Stimulated activated CD8-positive, alpha-beta memory T cell treated with anti-CD3 and anti-CD28 coated beads, Interleukin-12 subunit alpha, Interleukin-12 subunit beta, amount 100 ng/mL, for 4 hours (primary cell): Measurements from ENCODE around the gene TPT1.
"Not testable (repeated sequence)": the region's sequence is repeated elsewhere in the genome, so short reads cannot be mapped to it uniquely, and the experiment has no call there.

Source experiments
- DNase-seq: peaks from one replicate; pipeline ENCODE4 v3.0.0-alpha.2; 2020; ENCODE audit warnings: low read depth

Gene TPT1

DNA sequence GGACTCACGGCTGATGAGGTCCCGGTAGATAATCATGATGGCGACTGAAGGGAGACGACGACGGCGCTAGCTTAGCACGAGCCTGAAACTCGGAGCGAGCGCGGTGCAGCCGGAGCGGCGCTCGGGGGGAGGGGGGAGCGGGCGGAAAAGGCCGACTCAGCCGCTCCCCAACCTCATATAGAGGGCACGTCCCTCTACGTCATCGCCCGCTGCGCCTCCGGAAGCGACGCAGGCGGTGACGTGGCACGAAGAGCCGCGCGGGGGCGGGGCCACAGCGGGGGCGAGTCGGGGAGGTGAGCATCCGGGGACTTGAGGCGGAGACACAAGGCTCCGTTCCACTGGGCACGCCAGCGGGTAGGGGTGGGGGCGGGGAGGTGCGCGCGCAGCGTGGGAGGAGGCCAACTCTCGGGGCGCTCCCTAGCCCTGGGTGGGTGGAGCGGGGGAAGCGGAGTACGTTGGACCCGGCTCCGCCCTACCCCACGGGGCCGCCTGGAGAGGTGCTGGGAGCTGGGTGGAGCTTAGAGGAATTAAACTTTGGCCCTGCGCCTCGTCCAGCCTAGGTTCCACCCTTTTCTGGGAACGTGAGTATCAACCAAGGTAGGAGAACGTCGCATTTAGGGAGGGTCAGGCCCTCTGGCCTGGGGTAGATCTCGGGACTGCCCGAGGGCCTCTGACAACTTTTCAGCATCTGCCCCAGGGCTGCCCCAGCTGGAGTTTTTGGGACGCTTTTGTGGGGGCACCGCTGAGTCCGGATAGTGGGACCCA is at the start of gene TPT1:
TSS of gene TPT1 (minus strand) at position 150 of the 765 bp plus-strand sequence. CDS start at position 36, 114 bp downstream.
- DNase-seq: peak; percentile 100

DNA sequence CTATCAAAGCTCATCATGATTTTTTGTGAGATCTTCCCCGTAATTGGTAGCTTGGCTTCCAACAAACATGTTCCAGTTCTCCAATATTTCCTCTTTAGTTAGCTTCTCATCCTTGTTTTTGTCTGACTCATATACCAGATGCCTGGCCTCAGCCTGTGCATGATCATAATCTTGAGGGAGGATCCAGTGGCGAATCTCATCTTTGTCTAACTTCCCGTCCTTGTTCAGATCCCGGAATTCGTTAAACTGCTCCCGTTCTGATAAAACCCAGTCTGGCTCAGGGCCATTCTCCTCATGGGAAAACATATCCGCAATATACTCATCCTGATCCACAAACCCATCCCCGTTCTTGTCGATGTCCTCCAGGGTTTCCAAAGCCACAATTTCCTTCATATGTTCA is 49.4 kb upstream of the TPT1 start:
- DNase-seq: not testable (repeated sequence)

DNA sequence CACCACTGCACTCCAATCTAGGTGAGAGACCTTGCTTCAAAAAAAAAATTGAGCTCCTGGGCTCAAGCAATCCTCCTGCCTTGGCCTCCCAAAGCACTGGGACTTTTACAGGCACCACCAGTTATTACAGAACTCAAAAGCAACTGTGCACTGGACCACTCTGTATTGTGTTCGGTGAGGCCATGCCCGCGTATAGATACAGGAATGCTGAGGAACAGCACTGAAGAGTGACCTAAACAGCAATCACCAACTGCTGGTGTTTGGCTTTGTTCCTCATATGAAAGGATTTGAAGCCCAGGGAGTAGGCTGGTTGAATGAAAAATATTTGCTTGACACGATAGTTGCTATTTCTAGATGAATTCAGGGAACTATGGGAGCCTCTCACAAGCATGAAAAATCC is 47.7 kb upstream of the TPT1 start:
- DNase-seq: no peak

DNA sequence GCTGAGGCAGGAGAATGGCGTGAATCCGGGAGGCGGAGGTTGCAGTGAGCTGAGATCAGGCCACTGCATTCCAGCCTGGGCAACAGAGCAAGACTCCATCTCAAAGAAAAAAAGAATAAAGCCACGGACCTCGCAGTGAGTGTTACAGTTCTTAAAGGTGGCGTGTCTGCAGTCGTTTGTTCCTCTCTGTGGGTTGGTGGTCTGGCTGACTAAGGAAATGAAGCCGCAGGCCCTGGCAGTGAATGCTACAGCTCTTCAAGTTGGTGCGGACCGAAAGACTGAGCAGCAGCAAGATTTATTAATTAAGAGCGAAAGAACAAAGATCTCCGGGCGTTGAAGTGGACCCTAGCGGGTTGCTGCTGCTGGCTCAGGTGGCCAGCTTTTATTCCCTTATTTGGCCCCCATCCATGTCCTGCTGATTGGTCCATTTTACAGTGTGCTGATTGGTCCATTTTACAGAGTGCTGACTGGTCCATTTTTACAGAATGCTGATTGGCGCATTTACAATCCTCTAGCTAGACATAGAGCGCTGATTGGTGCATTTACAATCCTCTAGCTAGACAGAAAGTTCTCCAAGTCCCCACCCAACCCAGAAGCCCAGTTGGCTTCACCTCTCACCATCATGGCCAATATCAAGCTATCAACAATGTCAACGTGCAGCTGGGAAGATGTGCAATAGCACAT is 46.1 kb upstream of the TPT1 start:
- not testable (repeated sequence) for DNase-seq

DNA sequence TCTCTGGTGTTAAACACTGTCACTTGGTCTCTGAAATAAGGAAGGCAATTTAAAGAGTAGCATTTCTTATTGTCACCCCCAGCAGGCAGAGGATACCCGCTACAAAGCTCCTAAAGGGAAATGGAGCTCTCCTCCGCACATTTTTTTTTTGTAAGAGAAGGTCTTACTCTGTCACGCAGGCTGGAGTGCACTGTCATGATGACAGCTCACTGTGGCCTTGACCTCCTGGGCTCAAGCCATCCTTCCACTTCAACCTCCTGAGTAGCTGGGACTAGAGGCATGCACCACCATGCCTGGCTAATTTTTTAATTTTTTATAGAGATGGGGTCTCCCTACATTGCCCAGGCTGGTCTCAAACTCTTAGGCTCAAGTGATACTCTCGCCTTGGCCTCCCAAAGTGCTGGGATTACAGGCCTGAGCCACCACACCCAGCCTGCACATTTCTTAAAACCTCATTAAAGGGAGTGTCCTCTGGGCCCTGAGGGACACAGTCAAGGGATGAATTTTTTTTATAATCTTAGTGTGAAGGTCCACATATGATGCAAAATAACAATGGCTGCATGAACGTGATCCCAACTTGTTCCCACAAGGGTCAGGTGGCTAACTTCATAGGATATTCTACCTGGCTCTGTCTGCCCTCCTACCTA is 45.0 kb upstream of the TPT1 start:
- DNase-seq: no peak

DNA sequence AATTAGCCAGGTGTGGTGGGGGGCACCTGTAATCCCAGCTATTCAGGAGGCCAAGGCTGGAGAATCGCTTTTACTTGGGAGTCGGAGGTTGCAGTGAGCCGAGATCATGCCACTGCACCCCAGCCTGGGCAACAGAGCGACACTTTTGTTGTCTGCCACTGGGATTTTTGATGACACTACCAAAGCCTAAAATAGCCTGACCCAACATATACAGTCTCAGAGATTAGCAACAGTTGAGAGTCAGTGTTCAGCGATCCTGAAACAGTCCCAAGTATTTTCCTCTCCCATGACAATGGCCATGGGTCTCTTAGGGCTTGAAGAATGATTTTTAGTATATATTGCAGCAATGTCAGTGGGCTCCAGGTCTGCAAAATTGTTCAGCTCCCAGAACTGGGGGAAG is 44.3 kb upstream of the TPT1 start:
- no peak for DNase-seq

DNA sequence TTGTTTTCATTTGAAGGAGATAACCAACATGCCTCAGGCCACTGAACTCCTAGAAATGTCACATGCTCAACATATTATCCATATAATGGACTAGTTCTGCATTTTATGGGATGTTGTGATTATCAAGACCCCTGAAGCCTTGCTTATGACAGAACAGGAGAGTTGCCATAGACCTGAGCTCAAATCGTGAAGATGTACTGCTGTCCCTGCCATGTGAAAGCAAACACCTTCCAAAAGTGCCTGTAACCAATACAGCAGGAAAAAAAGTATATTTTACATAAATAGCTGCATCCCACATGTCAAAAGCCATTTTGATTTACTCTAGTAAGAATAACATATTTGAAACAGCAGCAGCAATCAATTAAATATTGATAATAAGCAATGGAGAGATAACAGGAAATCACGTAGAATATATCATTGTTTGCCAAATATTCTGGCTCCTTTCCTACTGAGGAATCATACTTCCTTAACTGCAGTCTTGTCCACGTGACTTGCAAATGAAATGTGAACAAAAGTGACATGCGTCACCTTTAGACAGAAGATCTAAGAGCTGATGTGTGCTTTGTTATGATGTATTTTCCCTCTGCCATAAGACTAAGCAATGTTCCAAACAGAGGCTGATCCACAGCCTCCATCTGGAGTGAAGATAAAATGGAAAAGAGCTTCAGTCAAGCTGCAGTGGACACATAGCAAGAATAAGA is 43.6 kb upstream of the TPT1 start:
- DNase-seq: no peak

DNA sequence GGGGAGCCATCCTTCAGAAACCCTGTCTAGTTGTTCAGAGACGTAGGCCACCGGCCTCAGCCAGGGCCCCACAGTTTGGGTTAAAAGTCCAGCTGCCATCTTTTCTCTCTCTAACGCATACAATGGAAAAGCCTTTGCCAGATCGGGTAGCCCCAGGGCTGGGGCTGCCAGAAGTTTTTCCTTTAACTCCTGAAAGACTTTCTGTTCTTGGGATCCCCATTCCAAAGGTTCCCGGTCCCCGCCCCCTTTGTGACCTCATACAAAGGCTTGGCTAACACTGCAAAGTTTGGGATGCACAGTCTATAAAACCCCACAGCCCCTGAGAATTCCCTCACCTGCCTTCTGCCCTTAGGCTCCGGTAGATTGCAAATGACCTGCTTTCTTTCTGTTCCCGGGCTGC is 41.8 kb upstream of the TPT1 start:
- not testable (repeated sequence) for DNase-seq

DNA sequence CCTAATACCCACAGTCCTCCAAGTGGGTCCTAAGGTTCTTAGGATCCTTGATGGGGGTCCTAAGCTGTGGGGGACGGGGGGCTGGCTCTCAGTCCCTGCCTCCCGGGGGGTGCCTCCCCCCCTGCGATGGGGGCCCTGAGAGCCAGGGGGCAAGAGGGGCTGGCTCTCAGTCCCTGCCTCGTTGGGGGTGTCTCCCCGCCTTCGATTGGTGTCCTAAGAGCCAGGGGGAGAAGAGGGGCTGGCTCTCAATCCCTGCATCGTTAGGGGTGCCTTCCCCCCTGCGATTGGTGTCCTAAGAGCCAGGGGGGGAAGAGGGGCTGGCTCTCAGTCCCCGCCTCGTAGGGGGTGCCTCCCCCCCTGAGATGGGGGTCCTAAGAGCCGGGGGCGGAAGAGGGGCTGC is 40.2 kb upstream of the TPT1 start:
- DNase-seq: no peak

DNA sequence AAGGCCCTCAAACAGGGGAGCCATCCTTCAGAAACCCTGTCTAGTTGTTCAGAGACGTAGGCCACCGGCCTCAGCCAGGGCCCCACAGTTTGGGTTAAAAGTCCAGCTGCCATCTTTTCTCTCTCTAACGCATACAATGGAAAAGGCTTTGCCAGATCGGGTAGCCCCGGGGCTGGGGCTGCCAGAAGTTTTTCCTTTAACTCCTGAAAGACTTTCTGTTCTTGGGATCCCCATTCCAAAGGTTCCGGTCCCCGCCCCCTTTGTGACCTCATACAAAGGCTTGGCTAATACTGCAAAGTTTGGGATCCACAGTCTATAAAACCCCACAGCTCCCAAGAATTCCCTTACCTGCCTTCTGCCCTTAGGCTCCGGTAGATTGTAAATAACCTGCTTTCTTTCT is 39.7 kb upstream of the TPT1 start:
- not testable (repeated sequence) for DNase-seq

DNA sequence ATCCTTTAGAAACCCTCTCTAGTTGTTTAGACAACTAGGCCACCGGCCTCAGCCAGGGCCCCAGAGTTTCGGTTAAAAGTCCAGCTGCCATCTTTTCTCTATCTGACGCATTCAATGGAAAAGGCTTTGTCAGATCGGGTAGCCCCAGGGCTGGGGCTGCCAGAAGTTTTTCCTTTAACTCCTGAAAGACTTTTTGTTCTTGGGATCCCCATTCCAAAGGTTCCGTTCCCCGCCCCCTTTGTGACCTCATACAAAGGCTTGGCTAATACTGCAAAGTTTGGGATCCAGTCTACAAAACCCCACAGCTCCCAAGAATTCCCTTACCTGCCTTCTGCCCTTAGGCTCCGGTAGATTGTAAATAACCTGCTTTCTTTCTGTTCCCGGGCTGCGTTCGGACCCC is 38.5 kb upstream of the TPT1 start:
- DNase-seq: not testable (repeated sequence)

DNA sequence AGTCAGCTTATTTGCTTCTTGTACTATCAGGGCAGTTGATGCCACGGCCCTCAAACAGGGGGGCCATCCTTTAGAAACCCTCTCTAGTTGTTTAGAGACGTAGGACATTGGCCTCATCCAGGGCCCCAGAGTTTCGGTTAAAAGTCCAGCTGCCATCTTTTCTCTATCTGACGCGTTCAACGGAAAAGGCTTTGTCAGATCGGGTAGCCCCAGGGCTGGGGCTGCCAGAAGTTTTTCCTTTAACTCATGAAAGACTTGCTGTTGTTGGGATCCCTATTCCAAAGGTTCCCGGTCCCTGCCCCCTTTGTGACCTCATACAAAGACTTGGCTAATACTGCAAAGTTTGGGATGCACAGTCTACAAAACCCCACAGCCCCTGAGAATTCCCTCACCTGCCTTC is 37.8 kb upstream of the TPT1 start:
- DNase-seq: not testable (repeated sequence)

DNA sequence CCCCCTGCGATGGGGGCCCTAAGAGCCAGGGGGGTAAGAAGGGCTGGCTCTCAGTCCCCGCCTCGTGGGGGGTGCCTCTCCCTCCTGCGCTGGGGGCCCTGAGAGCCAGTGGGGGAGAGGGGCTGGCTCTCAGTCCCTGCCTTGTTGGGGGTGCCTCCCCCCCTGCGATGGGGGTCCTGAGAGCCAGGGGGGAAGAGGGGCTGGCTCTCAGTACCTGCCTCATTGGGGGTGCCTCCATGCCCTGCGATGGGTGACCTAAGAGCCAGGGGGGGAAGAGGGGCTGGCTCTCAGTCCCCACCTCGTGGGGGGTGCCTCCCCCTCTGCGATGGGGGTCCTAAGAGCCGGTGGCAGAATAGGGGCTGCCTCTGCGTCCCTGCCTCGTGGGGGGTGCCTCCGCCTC is 36.3 kb upstream of the TPT1 start:
- DNase-seq: not testable (repeated sequence)

DNA sequence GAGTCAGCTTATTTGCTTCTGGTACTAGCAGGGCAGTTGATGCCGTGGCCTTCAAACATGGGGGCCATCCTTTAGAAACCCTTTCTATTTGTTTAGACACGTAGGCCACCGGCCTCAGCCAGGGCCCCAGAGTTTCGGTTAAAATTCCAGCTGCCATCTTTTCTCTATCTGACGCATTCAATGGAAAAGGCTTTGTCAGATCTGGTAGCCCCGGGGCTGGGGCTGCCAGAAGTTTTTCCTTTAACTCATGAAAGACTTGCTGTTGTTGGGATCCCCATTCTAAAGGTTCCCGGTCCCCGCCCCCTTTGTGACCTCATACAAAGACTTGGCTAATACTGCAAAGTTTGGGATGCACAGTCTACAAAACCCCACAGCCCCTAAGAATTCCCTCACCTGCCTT is 35.7 kb upstream of the TPT1 start:
- not testable (repeated sequence) for DNase-seq

DNA sequence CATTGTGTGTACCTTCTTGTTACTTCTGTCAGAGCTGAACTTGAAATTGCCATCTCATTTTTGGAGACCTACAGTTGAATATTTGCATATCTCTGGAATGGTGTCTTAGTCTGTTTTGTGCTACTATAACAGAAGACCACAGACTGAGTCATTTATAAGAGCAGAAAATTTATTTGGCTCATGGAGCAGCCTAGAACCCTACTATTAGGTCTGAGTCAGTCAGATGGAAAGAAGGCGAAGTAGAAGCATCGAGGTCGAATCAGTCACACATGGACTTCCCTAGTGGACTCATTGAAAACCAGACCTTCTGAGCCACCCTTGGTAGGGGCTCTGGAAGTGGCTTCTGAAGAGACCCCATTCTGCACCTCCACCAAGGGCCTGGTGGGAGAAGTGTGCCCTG is 33.9 kb upstream of the TPT1 start:
- no peak for DNase-seq

DNA sequence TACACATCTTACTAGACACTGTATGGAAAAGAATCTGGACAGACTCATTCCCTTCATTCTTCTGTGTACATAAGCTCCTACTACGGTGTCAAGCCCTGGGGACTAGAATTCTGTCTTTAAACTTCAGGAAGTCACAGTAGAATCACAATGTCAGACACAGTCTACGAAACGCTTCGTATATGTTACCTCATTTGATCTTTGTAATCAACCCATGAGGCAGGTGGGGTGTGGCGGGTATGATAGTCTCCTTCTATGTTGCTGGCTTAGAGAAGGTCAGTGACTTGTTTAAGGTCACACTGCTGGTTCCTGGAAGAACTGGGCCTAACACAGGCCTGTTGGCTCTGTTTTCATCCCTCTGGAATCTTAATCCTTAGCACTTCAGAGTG is 32.2 kb upstream of the TPT1 start:
- no peak for DNase-seq

DNA sequence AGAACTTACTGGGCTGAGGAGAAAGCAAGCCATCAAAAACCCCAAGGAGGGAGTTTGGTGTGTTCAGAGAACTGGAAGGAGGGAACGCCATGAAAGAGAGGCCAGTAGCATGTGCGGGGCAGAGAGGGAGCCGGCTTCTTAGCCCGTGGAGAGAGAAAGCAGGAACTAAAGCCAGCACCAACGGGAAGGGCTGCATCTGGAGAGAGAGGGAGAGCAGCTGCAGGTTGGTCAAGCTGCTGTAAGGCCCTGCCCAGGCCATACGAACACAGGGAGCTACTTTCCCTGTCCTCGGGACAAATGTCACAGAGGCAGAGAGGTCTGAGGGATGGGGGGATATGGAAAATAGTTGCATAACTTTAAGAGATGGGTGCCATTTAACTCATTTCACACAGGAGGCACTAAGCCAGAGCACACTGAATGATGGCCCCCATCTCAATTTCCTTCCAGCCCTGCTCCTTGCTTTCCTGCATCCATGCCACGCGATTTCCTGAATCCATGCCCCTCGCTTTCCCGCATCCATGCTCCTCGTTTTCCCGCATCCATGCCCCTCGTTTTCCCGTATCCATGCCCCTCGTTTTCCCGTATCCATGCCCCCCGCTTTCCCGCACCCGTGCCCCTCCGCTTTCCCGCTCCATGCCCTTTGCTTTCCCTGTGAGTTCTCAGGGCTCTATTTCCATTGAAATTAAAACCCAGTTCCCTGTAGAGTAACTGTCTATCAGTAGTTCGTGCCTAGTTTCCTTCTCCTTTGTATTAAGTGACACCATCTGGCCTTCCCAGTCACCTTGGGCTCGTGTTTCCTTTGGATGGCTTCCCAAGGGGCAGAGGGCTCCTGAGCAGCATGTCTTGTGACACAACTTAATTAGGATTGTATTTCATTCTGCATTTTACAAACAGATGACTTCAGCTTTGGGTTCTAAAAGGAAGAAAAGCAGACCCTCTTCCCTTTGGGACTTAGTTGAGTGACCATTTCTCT is 31.5 kb upstream of the TPT1 start:
- DNase-seq: no peak

DNA sequence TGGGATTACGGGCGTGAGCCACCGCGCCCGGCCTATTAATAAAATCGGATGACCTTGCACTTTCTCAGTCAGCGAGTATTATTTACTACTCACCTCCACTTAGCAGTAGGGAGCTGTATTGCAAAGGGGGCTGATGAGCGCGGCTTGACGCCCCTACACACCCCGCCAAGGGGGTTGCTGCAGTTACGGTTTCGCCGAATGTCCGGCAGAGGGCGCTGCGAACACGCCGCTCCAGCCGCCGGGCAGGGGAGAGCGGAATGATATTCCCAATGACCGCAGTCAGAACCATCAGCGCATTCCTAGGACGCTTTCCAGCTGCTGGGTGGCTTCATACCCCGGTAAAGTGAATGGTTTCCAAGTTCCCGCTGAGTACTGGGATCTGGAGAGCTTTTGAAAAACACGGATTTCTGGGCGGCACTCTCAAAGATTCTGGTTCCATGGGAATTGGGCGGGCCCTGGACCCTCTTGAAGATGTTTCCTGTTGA is 30.0 kb upstream of the TPT1 start:
- DNase-seq: peak; percentile 15

DNA sequence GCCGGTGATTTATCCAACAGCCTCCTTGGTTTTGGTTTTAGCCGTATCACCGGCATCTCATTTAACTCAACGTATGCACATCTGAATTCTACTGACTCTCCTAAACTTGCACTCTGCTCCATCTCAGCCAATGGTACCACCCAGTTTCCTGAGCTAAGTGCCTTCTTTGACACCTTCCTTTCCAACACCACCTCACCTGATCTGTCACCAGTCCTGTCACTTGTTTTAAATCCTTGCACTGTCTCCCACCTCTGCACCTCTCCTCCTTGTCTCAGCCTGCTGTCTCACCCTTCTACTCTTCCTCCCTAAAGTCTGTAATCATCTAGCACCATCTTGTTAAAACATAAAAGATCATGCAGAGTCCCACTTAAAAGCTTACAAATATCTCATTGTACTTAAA is 28.1 kb upstream of the TPT1 start:
- no peak for DNase-seq

DNA sequence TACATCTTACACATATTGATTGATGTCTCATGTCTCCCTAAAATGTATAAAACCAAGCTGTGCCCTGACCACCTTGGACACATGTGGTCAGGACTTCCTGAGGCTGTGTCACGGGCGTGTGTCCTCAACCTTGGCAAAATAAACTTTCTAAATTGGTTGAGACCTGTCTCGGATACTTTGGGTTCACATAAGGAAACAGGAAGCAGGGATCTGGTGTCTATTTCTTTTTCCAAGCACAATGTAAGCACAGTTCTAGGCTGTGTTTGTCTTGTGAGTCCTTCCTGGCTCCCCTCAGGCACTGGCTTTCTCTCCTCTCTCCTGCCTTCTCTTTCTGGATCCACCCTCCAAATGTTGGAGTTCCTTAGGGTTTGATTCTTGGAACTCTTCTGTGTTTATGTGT is 27.6 kb upstream of the TPT1 start:
- no peak for DNase-seq

DNA sequence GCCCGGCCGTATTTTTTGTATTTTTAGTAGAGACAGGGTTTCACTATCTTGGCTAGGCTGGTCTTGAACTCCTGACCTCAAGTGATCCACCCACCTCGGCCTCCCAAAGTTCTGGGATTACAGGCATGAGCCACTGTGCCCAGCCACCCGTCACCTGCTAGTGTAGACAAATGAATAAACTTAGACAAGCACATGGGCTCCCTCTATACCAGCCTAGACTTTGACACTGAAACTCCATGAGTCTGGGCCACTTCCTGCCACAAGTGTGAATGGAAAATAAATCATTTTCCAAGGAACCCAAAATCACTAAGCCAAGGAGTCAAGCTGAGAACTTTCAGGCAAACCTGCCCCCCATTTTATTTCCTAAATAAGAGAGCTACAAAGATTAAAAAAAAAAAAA is 27.0 kb upstream of the TPT1 start:
- no peak for DNase-seq
